Activated naive CD4-positive, alpha-beta T cell treated with anti-CD3 and anti-CD28 coated beads, Interleukin-2, amount 50 U/mL, for 16 hours (primary cell): Measurements from ENCODE around the gene MTF2.

Source experiments
- DNase-seq: peaks from one replicate; pipeline ENCODE4 v3.0.0-alpha.2; 2020

The MTF2 gene

GRCh38 chr1:93087532-93087931, 8.4 kb downstream of the MTF2 start:
- no peak for DNase-seq

GRCh38 chr1:93093332-93094006, 14.4 kb downstream of the MTF2 start:
- DNase-seq = no peak

- no peak for DNase-seq
These were observed 16.9 kb downstream of the MTF2 start for GRCh38 chr1:93095804-93096585.

GRCh38 chr1:93102142-93102541, 23.1 kb downstream of the MTF2 start:
- no peak for DNase-seq

- no peak for DNase-seq
These were observed 27.1 kb downstream of the MTF2 start for GRCh38 chr1:93106226-93106625.

- no peak for DNase-seq
These were observed 28.3 kb downstream of the MTF2 start for GRCh38 chr1:93107395-93107794.

GRCh38 chr1:93108335-93108734, 29.3 kb downstream of the MTF2 start:
- no peak for DNase-seq

- DNase-seq = no peak
These were observed 30.5 kb downstream of the MTF2 start for GRCh38 chr1:93109578-93109977.

- DNase-seq = no peak
These were observed 32.0 kb downstream of the MTF2 start for GRCh38 chr1:93111065-93111464.

GRCh38 chr1:93111561-93111960, 32.5 kb downstream of the MTF2 start:
- DNase-seq = no peak

GRCh38 chr1:93113127-93113526, 34.0 kb downstream of the MTF2 start:
- no peak for DNase-seq

- DNase-seq = no peak
These were observed 35.3 kb downstream of the MTF2 start for GRCh38 chr1:93114391-93114790.

- DNase-seq = no peak
These were observed 41.5 kb downstream of the MTF2 start for GRCh38 chr1:93120614-93121013.

GRCh38 chr1:93123201-93123783, 44.2 kb downstream of the MTF2 start:
- DNase-seq = no peak

- DNase-seq = no peak
These were observed 45.7 kb downstream of the MTF2 start for GRCh38 chr1:93124556-93125355.

GRCh38 chr1:93129507-93130099, 50.5 kb downstream of the MTF2 start:
- DNase-seq = no peak

- no peak for DNase-seq
These were observed 53.6 kb downstream of the MTF2 start for GRCh38 chr1:93132638-93133037.

- no peak for DNase-seq
These were observed 57.4 kb downstream of the MTF2 start for GRCh38 chr1:93136445-93136844.

- DNase-seq = no peak
These were observed 58.7 kb downstream of the MTF2 start for GRCh38 chr1:93137604-93138292.

- DNase-seq = no peak
These were observed 61.0 kb downstream of the MTF2 start for GRCh38 chr1:93140106-93140505.

GRCh38 chr1:93142161-93142560, 63.1 kb downstream of the MTF2 start:
- DNase-seq = no peak

GRCh38 chr1:93143136-93143535, 64.1 kb downstream of the MTF2 start:
- DNase-seq = no peak
